ENCODE results near the gene ZNF385B. TPM values are rescaled to one million over a fixed set of nuclear protein-coding genes. Genes with fewer than 3 reads are reported as not detected.

The ZNF385B gene
- total RNA-seq, 4 donors from 2014 or later, result 0.41 to 3.3 TPM; not detected in 2

DNA sequence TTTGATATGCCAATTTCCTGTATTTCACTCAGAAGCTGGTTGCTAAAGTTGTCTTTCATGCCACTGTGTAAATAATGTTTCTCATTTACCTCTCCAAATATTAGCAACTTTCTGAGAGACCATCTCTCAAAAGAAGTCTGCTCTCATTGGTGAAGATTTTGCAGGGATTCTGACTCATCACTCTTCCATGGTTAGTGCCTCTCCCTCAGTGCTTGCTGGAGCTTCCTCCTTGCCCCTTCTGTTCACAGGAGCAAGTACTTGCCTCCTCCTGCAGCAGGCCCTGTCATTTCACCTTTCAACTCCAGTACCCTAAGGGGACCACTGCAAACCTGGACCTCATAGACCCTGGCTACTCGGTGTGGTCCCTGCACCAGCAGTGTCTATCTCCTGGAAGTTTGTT, 168.8 kb downstream of the ZNF385B start:
- Histone ChIP-seq H3K4me3 (no peak overlapping the region), H3K27ac (no peak overlapping the region), H3K27me3 (no peaks in the 10 kb centered on the region), H3K4me1 (no peaks in the 10 kb centered on the region), H3K9me3 (no peaks in the 10 kb centered on the region), H3K36me3 (no peaks in the 10 kb centered on the region)
- intact Hi-C loops (cut with DNase I; ENCODE audit: low total_unique reads), result no loop called here
- TF ChIP-seq, protein P1, sequence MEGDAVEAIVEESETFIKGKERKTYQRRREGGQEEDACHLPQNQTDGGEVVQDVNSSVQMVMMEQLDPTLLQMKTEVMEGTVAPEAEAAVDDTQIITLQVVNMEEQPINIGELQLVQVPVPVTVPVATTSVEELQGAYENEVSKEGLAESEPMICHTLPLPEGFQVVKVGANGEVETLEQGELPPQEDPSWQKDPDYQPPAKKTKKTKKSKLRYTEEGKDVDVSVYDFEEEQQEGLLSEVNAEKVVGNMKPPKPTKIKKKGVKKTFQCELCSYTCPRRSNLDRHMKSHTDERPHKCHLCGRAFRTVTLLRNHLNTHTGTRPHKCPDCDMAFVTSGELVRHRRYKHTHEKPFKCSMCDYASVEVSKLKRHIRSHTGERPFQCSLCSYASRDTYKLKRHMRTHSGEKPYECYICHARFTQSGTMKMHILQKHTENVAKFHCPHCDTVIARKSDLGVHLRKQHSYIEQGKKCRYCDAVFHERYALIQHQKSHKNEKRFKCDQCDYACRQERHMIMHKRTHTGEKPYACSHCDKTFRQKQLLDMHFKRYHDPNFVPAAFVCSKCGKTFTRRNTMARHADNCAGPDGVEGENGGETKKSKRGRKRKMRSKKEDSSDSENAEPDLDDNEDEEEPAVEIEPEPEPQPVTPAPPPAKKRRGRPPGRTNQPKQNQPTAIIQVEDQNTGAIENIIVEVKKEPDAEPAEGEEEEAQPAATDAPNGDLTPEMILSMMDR (IDR thresholded peaks at IDR 0.05), result no peak
- TF ChIP-seq POLR2A (IDR thresholded peaks at IDR 0.05), result no peak
- DNase-seq, result no peak

DNA sequence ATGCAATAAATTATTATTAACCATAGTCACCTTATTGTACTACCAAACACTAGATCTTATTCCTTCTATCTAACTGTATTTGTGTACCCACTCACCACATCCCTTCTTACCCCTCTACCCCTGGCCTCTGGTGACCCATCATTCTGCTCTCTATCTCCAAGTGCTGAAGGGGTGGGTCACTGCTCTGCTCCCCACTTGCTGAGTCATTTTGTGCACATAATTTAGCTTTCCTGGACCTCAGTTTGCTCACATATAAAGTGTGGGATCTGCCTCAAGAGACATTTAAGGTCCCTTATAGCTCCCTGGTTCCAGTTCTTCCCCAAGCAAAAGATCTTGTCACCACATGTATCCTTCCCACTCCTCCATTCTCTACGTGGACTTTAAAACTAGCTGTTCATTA, 169.4 kb downstream of the ZNF385B start:
- Histone ChIP-seq H3K9me3 (no peaks in the 10 kb centered on the region), H3K27me3 (no peaks in the 10 kb centered on the region), H3K4me1 (no peaks in the 10 kb centered on the region), H3K4me3 (no peak overlapping the region), H3K36me3 (no peaks in the 10 kb centered on the region), H3K27ac (no peak overlapping the region)
- DNase-seq, result no peak
- intact Hi-C loops (cut with DNase I; ENCODE audit: low total_unique reads), result no loop called here
- TF ChIP-seq, protein P1 (IDR thresholded peaks at IDR 0.05), result no peak
- no peak for TF ChIP-seq POLR2A (IDR thresholded peaks at IDR 0.05)

DNA sequence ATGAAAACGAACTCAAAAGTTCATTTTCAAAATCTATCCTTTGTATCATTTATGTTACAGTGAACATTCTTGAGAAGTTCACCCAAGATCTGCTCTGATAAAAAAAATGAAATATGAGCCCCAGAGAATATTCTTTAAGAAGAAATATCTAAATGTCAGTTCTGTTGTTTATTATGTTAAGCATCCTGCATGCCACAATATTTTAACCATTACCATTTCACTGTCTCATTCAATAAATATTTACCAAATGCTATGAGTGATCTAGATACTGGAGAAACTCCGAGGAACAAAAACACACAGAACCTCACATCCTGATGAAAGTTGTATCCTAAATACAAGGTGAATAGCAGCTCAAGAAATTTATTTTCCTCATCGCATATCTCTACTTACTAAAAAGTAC, 170.2 kb downstream of the ZNF385B start:
- intact Hi-C loops (cut with DNase I; ENCODE audit: low total_unique reads), result no loop called here
- Histone ChIP-seq H3K4me3 (no peak overlapping the region), H3K4me1 (no peaks in the 10 kb centered on the region), H3K36me3 (no peaks in the 10 kb centered on the region), H3K9me3 (no peaks in the 10 kb centered on the region), H3K27ac (no peak overlapping the region), H3K27me3 (no peaks in the 10 kb centered on the region)
- no peak for DNase-seq
- TF ChIP-seq POLR2A (IDR thresholded peaks at IDR 0.05), result no peak
- TF ChIP-seq, protein P1 (IDR thresholded peaks at IDR 0.05), result no peak

DNA sequence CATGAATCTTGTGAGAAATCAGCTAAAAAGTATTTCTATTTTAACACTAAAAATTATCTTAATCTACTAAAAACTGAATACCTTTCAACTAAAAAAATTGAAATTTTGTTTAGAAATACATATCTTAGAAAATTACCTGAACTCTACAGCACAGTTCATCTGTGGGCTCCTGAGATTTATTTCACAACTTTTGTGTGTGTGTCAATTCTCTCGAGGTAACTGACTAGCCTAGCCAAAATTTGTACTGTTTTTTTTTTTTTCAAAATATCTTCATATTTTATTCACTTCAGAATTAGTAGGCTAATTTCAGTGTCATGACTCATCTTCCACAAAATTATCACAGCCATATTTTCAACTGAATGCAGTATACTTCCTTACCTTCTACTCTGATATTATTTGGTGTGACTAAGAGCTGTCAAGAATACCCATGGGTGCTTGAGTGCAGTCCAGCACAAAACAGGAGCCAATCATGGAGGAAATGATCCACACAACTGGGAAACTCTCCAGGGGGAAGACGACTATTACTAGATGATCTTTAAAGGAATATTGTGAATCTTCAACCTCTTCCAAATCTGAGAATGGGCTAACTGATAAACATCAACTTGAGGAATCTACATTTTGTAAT, 174.6 kb downstream of the ZNF385B start:
- Histone ChIP-seq H3K9me3 (no peaks in the 10 kb centered on the region), H3K27me3 (no peaks in the 10 kb centered on the region), H3K4me1 (no peaks in the 10 kb centered on the region), H3K36me3 (no peaks in the 10 kb centered on the region), H3K27ac (no peak overlapping the region), H3K4me3 (no peak overlapping the region)
- TF ChIP-seq POLR2A (IDR thresholded peaks at IDR 0.05), result no peak
- TF ChIP-seq, protein P1 (IDR thresholded peaks at IDR 0.05), result no peak
- no peak for DNase-seq
- intact Hi-C loops (cut with DNase I; ENCODE audit: low total_unique reads), result no loop called here

DNA sequence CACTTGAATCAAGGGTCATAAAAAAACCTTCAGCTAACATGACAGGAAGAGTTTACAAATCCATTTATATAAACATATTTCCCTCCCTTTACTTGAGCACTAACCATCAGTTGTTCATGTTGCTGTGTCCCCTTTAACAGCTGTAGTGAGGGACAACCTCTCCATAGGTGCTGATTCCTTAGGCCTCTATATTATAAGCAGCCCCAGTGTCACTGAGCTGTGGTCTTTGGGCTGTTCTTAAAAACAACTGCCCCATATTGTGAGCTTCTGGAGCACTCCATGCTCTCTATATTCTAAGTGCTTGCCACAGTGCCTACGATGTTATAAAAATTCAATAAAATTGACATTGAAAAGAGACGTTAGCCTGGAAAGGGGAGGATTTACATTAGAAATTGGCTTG, 175.3 kb downstream of the ZNF385B start:
- Histone ChIP-seq H3K9me3 (no peaks in the 10 kb centered on the region), H3K36me3 (no peaks in the 10 kb centered on the region), H3K27me3 (no peaks in the 10 kb centered on the region), H3K27ac (no peak overlapping the region), H3K4me3 (no peak overlapping the region), H3K4me1 (no peaks in the 10 kb centered on the region)
- no peak for TF ChIP-seq POLR2A (IDR thresholded peaks at IDR 0.05)
- TF ChIP-seq, protein P1 (IDR thresholded peaks at IDR 0.05), result no peak
- intact Hi-C loops (cut with DNase I; ENCODE audit: low total_unique reads), result no loop called here
- DNase-seq, result no peak

Measured in uterus (tissue), 4 donors.